H9 (cell line): ENCODE data around the gene MAPKAP1. TPM values are rescaled to one million over a fixed set of nuclear protein-coding genes. Genes with fewer than 3 reads are reported as not detected.

Experiments
- DNase-seq: peaks from one replicate; pipeline ENCODE4 v3.0.0-alpha.2; 2017
- H2AFZ ChIP-seq: one replicate; pipeline ENCODE4 v1.6.1; 2013; ENCODE audit warnings: mild to moderate bottlenecking, low read length, control low read depth, moderate library complexity
- H2AK5ac ChIP-seq: 2 replicates; pipeline ENCODE4 v1.6.1; 2013; ENCODE audit warnings: low read length, control low read depth, mixed read lengths; ENCODE audit not compliant: insufficient read length
- H2BK120ac ChIP-seq: one replicate; pipeline ENCODE4 v1.6.1; 2013; ENCODE audit warnings: low read depth, mild to moderate bottlenecking, low read length, control low read depth, inconsistent platforms; ENCODE audit not compliant: poor library complexity, severe bottlenecking
- H2BK12ac ChIP-seq: 2 replicates; pipeline ENCODE4 v1.6.1; 2013; ENCODE audit warnings: low read length, control low read depth, mixed read lengths, low read depth; ENCODE audit not compliant: insufficient read length
- H2BK15ac ChIP-seq: 2 replicates; pipeline ENCODE4 v1.6.1; 2013; ENCODE audit warnings: low read depth, low read length, control low read depth
- H2BK20ac ChIP-seq: one replicate; pipeline ENCODE4 v1.6.1; 2013; ENCODE audit warnings: low read depth, mild to moderate bottlenecking, low read length, control low read depth, inconsistent platforms; ENCODE audit not compliant: poor library complexity, severe bottlenecking
- H2BK5ac ChIP-seq: 2 replicates; pipeline ENCODE4 v1.6.1; 2013; ENCODE audit warnings: low read length, control low read depth, mixed read lengths; ENCODE audit not compliant: insufficient read length
- H3K14ac ChIP-seq: 2 replicates; pipeline ENCODE4 v1.6.1; 2013; ENCODE audit warnings: low read length, control low read depth; ENCODE audit not compliant: insufficient read depth
- H3K18ac ChIP-seq: 2 replicates; pipeline ENCODE4 v1.6.1; 2013; ENCODE audit warnings: low read depth, mild to moderate bottlenecking, mixed read lengths, low read length, control low read depth; ENCODE audit not compliant: insufficient read length
- H3K23ac ChIP-seq: 2 replicates; pipeline ENCODE4 v1.6.1; 2013; ENCODE audit warnings: low read length, control low read depth, mixed read lengths, low read depth; ENCODE audit not compliant: insufficient read length
- H3K23me2 ChIP-seq: 2 replicates; pipeline ENCODE4 v1.6.1; 2013; ENCODE audit warnings: low read depth, mild to moderate bottlenecking, mixed read lengths, low read length, control low read depth; ENCODE audit not compliant: insufficient read length, poor library complexity, severe bottlenecking
- H3K27ac ChIP-seq: 2 replicates; pipeline ENCODE4 v1.5.1; 2013; ENCODE audit warnings: low read length, control low read depth, mixed read lengths, low read depth; ENCODE audit not compliant: insufficient read length
- H3K27me3 ChIP-seq: 2 replicates; pipeline ENCODE4 v1.6.1; 2013; ENCODE audit warnings: low read length, control low read depth, inconsistent platforms; ENCODE audit not compliant: insufficient read depth
- H3K4ac ChIP-seq: 2 replicates; pipeline ENCODE4 v1.6.1; 2013; ENCODE audit warnings: low read depth, mild to moderate bottlenecking, control low read depth, inconsistent platforms, low read length, moderate library complexity
- H3K4me1 ChIP-seq: 2 replicates; pipeline ENCODE4 v1.6.1; 2013; ENCODE audit warnings: low read length, control low read depth, inconsistent platforms; ENCODE audit not compliant: insufficient read depth
- H3K4me2 ChIP-seq: 2 replicates; pipeline ENCODE4 v1.6.1; 2013; ENCODE audit warnings: low read length, control low read depth, mixed read lengths; ENCODE audit not compliant: insufficient read length, insufficient read depth
- H3K56ac ChIP-seq: 2 replicates; pipeline ENCODE4 v1.6.1; 2013; ENCODE audit warnings: low read depth, mild to moderate bottlenecking, mixed read lengths, low read length, control low read depth; ENCODE audit not compliant: insufficient read length
- H3K79me1 ChIP-seq: 2 replicates; pipeline ENCODE4 v1.6.1; 2013; ENCODE audit warnings: low read depth, mild to moderate bottlenecking, moderate library complexity, low read length, control low read depth, inconsistent platforms; ENCODE audit not compliant: insufficient read depth, poor library complexity, severe bottlenecking
- H3K79me2 ChIP-seq: 2 replicates; pipeline ENCODE4 v1.6.1; 2013; ENCODE audit warnings: low read length, control low read depth, inconsistent platforms; ENCODE audit not compliant: insufficient read depth
- H3K9ac ChIP-seq: 2 replicates; pipeline ENCODE4 v1.6.1; 2013; ENCODE audit warnings: low read length, control low read depth, mixed read lengths; ENCODE audit not compliant: insufficient read length; ENCODE audit errors: extremely low read depth
- H3K9me3 ChIP-seq: one replicate; pipeline ENCODE4 v1.6.1; 2013; ENCODE audit warnings: low read depth, low read length, inconsistent platforms; ENCODE audit not compliant: control insufficient read depth
- H3T11ph ChIP-seq: one replicate; pipeline ENCODE4 v1.6.1; 2013; ENCODE audit warnings: mild to moderate bottlenecking, low read length, control low read depth, inconsistent platforms
- H4K20me1 ChIP-seq: one replicate; pipeline ENCODE4 v1.6.1; 2013; ENCODE audit not compliant: control insufficient read depth, insufficient read length, insufficient read depth
- H4K5ac ChIP-seq: 2 replicates; pipeline ENCODE4 v1.6.1; 2013; ENCODE audit warnings: low read depth, mild to moderate bottlenecking, mixed read lengths, low read length, control low read depth; ENCODE audit not compliant: insufficient read length
- H4K8ac ChIP-seq: replicated peaks from 2 replicates; pipeline ENCODE4 v1.6.1; 2013; ENCODE audit warnings: low read length, control low read depth, mixed read lengths, low read depth; ENCODE audit not compliant: insufficient read length
- H4K91ac ChIP-seq: 2 replicates; pipeline ENCODE4 v1.6.1; 2013; ENCODE audit warnings: low read depth, mild to moderate bottlenecking, moderate library complexity, mixed read lengths, low read length, control low read depth; ENCODE audit not compliant: insufficient read length
- H3K27ac Mint-ChIP-seq, 3 experiments: 2 replicates in 2 of 3; 3 replicates in 1 of 3; pipeline ENCODE4 v1.8.0; 2020 to 2021; ENCODE audit warnings: mixed read lengths in 3 of 3, mild to moderate bottlenecking in 1 of 3, moderate library complexity in 1 of 3
- H3K27me3 Mint-ChIP-seq: 2 replicates; pipeline ENCODE4 v1.8.0; 2021; ENCODE audit warnings: low read depth, mild to moderate bottlenecking, moderate library complexity, mixed read lengths
- H3K36me3 Mint-ChIP-seq, 3 experiments: 2 replicates in 2 of 3; 3 replicates in 1 of 3; pipeline ENCODE4 v1.8.0; 2020 to 2021; ENCODE audit warnings: low read depth in 3 of 3, mixed read lengths in 3 of 3; ENCODE audit not compliant: insufficient read depth in 1 of 3
- H3K4me1 Mint-ChIP-seq, 2 experiments: 2 replicates each; pipeline ENCODE4 v1.8.0; 2020; ENCODE audit warnings: mixed read lengths in 2 of 2
- H3K4me3 Mint-ChIP-seq, 2 experiments: 2 replicates in 1 of 2; 3 replicates in 1 of 2; pipeline ENCODE4 v1.8.0; 2020 to 2021; ENCODE audit warnings: mild to moderate bottlenecking in 2 of 2, mixed read lengths in 2 of 2, moderate library complexity in 1 of 2
- H3K9me3 Mint-ChIP-seq, 2 experiments: 2 replicates in 1 of 2; 3 replicates in 1 of 2; pipeline ENCODE4 v1.8.0; 2020; ENCODE audit warnings: mild to moderate bottlenecking in 2 of 2, mixed read lengths in 2 of 2, moderate library complexity in 1 of 2
- CTCF ChIP-seq: fragments of 200-600 bp; sonication (generic); conservative IDR thresholded peaks from 3 replicates; pipeline ENCODE4 v1.8.0; 2021; ENCODE audit warnings: antibody characterized with exemption, mild to moderate bottlenecking
- WGBS: extraction: QIAGEN DNeasy Blood & Tissue Kit; methylation state at CpG from one replicate; pipeline ENCODE4 v1.1.7; 2013; ENCODE audit warnings: missing lambda C conversion rate, low lambda C conversion rate, mixed read lengths; ENCODE audit not compliant: insufficient read length; ENCODE audit errors: extremely low coverage; 5-methylcytosine and 5-hydroxymethylcytosine counted together
- total RNA-seq: library from RNA; stranded (reverse); gene quantifications from 2 replicates; pipeline ENCODE4 v1.2.1, GENCODE V29; 2021

The MAPKAP1 gene
- total RNA-seq, 1 experiment from 2014 or later, result 97.0 TPM

DNA sequence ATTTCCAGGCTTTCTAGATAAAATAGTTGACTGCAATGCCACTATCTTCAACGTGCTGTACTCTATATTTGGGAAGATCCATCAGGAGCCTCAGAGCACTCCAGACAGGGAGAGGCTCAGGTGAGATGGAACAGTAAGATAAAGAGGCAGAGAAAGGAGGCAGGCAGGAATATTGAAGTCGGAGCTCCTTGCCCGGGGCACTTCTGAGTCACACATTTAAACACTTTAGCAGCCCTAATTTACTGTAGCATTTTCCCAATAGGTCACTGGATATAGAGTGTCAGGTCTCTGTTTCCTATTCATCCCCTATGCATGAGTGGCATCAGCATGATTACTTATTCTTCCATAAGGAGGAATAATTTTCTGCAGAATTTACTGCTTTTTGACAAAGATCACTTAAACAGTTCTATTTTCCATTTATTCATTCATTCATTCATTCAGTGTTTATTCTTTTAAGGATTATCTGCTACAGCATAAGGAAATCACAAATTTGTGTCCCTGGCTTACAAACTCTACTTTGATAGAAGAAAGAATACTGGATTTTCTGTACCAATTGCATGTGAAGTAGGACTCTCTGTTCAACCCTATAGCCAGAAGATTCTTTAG, 170.7 kb downstream of the MAPKAP1 start:
- no peaks in the 10 kb centered on the region for H3K4me1 ChIP-seq
- H2AK5ac ChIP-seq, result no peak overlapping the region
- H3K18ac ChIP-seq, result no peak overlapping the region
- no peak overlapping the region for H3K14ac ChIP-seq
- TF ChIP-seq CTCF, result no peak
- DNase-seq, result no peak
- no peak overlapping the region for H2BK120ac ChIP-seq
- H3K27ac Mint-ChIP-seq, result no peak overlapping the region
- H3K23ac ChIP-seq, result no peak overlapping the region
- no peaks in the 10 kb centered on the region for H3K36me3 Mint-ChIP-seq
- H3K9me3 ChIP-seq, result no peaks in the 10 kb centered on the region
- H4K91ac ChIP-seq, result no peak overlapping the region
- no peak overlapping the region for H3K9ac ChIP-seq
- H4K20me1 ChIP-seq, result no peaks in the 10 kb centered on the region
- no peak overlapping the region for H2BK15ac ChIP-seq
- H3K4me3 Mint-ChIP-seq, result no peak overlapping the region
- H4K8ac ChIP-seq, result no peak overlapping the region
- H3K23me2 ChIP-seq, result no peaks in the 10 kb centered on the region
- H2AFZ ChIP-seq, result no peak overlapping the region
- H3K9me3 Mint-ChIP-seq, result no peaks in the 10 kb centered on the region
- no peak overlapping the region for H3K4me2 ChIP-seq
- WGBS, result no CpG with 5 or more reads among the region's 3 CpGs
- H3K27me3 ChIP-seq, result no peaks in the 10 kb centered on the region
- no peak overlapping the region for H2BK20ac ChIP-seq
- no peak overlapping the region for H3K56ac ChIP-seq
- H3K79me1 ChIP-seq, result no peaks in the 10 kb centered on the region
- no peak overlapping the region for H3K4ac ChIP-seq
- H3T11ph ChIP-seq, result no peak overlapping the region
- H2BK12ac ChIP-seq, result no peak overlapping the region
- H4K5ac ChIP-seq, result no peak overlapping the region
- H3K27me3 Mint-ChIP-seq, result no peaks in the 10 kb centered on the region
- no peaks in the 10 kb centered on the region; the same call in 1 of the 2 replicates for H3K79me2 ChIP-seq
- H2BK5ac ChIP-seq, result no peak overlapping the region
- H3K4me1 Mint-ChIP-seq, result peaks cover 5 to 8% of the 10 kb centered on the region in 2 experiments
- H3K27ac ChIP-seq, result no peak overlapping the region
